ENCODE measurements around the gene SLC37A1.

Gene SLC37A1

DNA sequence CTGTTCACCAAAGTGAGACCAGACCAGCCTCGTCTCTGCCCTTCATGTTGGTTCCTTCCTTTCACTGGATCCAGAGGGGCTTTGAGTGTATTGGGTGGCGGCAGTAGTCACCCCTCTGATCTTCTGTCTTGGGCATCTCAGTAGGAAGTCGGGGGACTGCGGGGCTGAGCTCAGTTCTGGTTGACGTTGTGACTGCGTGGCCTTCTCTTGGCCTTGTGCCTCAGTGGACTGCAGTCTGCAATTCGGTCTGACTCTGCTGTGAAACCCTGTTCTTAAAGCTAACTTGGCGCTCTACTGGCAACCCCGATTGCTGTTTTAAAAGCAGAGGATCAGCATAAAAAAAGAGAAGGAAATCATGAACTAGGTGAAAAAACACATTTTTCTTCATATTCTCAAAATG lies 56.7 kb downstream of the SLC37A1 start:
- H3K27ac ChIP-seq (ENCODE audit: insufficient read depth, low read length, poor library complexity, severe bottlenecking): no peak overlapping the region
- no peaks in the 10 kb centered on the region for H3K27me3 ChIP-seq (replicated peaks; ENCODE audit: control insufficient read depth, insufficient read depth, low read length, poor library complexity, severe bottlenecking)
- DNase-seq: no peak

DNA sequence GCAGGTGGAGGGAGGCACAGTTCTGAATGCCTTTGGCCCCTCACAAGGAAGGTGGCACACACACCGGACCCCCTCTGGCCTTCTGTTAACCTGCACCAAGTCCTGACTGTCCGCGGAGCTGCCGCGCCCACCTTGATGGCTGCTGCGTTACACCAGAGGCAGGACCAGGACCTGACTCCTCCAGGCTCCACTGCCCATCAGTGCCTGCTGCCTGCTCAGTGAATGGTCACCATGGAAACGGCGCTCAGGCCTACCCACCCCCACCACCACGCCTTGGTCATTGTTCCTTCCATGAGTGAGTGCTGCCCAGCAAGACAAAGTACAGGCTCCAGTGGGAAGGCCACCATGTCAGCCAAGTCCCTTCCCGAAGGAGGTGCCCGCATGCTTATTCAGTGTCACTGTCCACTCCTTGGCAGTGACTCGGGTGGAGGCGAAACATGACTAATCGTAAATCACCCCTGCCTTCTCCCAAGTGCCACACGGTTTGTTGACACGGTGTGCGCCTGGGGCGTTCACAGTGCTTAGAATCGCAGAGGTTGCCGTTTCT lies 57.3 kb downstream of the SLC37A1 start:
- Histone ChIP-seq H3K9me3 (ENCODE audit: control insufficient read depth, low read length) (no peaks in the 10 kb centered on the region), H3K4me1 (ENCODE audit: control insufficient read depth, insufficient read depth, low read length, poor library complexity, severe bottlenecking) (no peaks in the 10 kb centered on the region), H3K27ac (ENCODE audit: insufficient read depth, low read length, poor library complexity, severe bottlenecking) (no peak overlapping the region), H3K4me3 (ENCODE audit: insufficient read depth, low read depth, low read length, poor library complexity, severe bottlenecking) (no peak overlapping the region), H3K27me3 (replicated peaks; ENCODE audit: control insufficient read depth, insufficient read depth, low read length, poor library complexity, severe bottlenecking) (no peaks in the 10 kb centered on the region), H3K36me3 (ENCODE audit: control insufficient read depth, insufficient read depth, low read length) (peaks cover 40% of the 10 kb centered on the region)
- DNase-seq: no peak

More for the DNA sequence above, 56.7 kb downstream of the SLC37A1 start:
- Histone ChIP-seq H3K9me3 (ENCODE audit: control insufficient read depth, low read length) (no peaks in the 10 kb centered on the region), H3K4me3 (ENCODE audit: insufficient read depth, low read depth, low read length, poor library complexity, severe bottlenecking) (no peak overlapping the region), H3K36me3 (ENCODE audit: control insufficient read depth, insufficient read depth, low read length) (peaks cover 35% of the 10 kb centered on the region), H3K4me1 (ENCODE audit: control insufficient read depth, insufficient read depth, low read length, poor library complexity, severe bottlenecking) (no peaks in the 10 kb centered on the region)

DNA sequence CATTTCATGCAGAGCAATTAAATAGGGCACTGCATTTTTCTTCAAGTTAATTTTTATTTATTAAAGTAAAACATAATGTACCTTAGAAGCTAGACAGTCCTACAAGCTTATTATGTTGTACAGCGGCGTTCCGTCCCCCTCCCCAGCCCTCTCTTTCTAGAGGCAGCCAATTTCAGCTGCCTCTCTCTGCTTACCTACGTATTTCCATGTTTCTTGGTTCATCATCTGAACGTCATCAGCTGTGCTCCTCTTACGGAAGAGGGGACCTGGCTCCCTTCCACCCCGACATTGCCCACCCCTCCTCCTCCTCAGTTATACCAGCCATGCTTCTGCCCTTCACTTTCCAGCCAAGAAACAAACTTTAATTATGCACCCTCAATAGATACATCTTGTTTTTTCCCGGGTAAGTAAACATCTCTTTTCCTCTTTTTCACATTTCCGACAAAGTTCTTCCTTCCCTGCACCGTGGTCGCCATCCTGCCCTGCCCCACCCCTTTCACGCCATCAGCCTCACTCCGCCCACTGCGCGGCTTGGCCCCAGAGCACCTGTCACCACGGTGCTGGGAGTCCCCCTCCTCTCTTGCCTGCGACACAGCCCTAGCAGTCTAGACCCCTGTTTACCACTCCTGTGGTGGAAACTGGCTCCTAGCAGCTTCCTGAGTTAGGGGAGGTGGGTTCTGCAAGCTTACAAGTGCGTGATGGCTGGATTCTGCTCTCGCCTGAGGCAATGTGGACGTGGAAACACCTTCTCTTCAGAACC lies 57.9 kb downstream of the SLC37A1 start:
- H3K4me3 ChIP-seq (ENCODE audit: insufficient read depth, low read depth, low read length, poor library complexity, severe bottlenecking): no peak overlapping the region
- no peaks in the 10 kb centered on the region for H3K27me3 ChIP-seq (replicated peaks; ENCODE audit: control insufficient read depth, insufficient read depth, low read length, poor library complexity, severe bottlenecking)
- H3K36me3 ChIP-seq (ENCODE audit: control insufficient read depth, insufficient read depth, low read length): peaks cover 38% of the 10 kb centered on the region
- no peaks in the 10 kb centered on the region for H3K4me1 ChIP-seq (ENCODE audit: control insufficient read depth, insufficient read depth, low read length, poor library complexity, severe bottlenecking)
- no peak for DNase-seq
- no peaks in the 10 kb centered on the region for H3K9me3 ChIP-seq (ENCODE audit: control insufficient read depth, low read length)
- no peak overlapping the region for H3K27ac ChIP-seq (ENCODE audit: insufficient read depth, low read length, poor library complexity, severe bottlenecking)

DNA sequence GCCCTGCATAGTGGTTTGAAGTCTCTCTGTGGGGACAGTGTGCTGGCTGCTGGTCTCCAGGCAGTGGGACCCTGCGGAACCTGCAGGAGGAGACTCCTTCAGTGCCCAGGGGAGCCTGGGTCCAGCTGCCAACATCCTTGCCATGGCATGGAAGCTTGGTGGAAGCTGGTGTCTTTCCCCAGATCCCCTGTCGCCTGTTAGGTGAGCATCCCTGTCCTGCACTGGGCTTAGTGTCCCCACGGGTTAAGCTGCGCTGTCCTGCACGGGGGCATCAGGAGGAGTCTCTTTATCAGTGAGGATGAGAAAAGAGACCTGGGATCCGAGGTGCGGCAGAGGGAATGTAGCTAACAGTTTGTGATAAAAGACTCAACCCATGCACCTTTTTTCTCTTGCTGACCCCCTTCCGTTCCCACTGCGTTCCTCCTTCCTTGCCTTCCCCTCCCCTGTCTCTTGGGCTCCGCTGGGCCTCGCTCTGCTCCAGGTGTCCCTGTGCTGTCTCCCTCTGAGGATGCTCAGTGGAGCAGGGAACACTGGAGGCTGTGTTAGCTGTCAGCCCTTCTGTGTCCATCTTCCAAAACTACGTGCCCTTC lies 59.3 kb downstream of the SLC37A1 start:
- Histone ChIP-seq H3K27ac (ENCODE audit: insufficient read depth, low read length, poor library complexity, severe bottlenecking) (no peak overlapping the region), H3K27me3 (replicated peaks; ENCODE audit: control insufficient read depth, insufficient read depth, low read length, poor library complexity, severe bottlenecking) (no peaks in the 10 kb centered on the region), H3K4me3 (ENCODE audit: insufficient read depth, low read depth, low read length, poor library complexity, severe bottlenecking) (no peak overlapping the region), H3K36me3 (ENCODE audit: control insufficient read depth, insufficient read depth, low read length) (peaks cover 36% of the 10 kb centered on the region), H3K9me3 (ENCODE audit: control insufficient read depth, low read length) (no peaks in the 10 kb centered on the region), H3K4me1 (ENCODE audit: control insufficient read depth, insufficient read depth, low read length, poor library complexity, severe bottlenecking) (no peaks in the 10 kb centered on the region)
- no peak for DNase-seq

DNA sequence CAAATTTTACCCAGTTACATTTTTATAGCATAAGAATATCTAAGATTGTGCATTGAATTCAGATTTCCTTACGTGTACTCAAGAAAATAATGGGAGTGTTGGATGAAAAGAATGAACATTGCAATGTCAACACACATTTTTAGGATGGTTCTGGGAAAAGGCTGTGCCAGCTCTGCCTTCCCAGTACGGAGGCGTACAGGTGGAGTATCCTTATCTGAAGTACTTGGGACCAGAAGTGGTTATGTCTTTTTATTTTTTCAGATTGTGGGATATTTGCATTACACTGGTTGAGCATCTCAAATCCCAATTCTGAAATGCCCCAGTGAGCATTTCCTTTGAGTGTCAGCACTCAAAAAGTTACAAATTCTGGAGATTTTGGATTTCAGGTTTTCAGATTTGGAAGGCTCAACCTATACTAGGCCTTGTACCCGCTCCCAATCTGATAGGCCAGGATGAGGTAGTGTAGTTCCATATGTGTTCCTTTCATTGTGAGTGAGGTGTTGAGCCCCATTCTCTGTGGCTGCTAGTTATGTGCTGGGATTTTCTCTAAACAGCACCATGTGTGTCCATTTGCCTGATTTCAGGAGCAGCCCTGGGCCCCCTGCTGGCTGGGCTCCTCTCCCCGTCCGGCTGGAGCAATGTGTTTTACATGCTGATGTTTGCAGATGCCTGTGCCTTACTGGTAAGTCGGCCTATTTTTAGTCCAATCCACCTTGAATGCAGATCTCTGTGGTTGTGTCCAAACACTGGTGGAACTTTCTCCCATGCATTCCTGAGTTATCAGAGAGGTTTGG lies 60.8 kb downstream of the SLC37A1 start:
- no peak for DNase-seq
- H3K27ac ChIP-seq (ENCODE audit: insufficient read depth, low read length, poor library complexity, severe bottlenecking): no peak overlapping the region

DNA sequence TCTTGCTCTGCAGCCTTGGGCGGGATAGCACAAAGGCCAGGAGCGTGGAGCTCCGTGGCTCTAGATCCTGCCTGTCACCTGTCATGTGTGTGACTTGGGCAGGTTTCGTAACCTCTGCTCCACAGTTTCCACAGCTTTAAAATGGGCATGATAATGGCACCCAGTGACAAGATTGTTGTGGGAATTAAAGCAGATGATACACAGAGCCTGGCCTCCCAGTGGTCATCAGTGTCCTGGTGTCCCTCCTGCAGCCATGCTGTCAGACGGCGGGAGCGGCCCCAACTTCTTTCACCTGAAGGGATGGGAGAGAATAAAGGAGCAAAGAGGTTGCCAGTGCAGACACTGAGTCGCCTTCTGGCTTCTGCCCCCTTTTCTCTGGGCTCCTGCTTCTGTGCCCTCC lies 61.5 kb downstream of the SLC37A1 start:
- Histone ChIP-seq H3K27ac (ENCODE audit: insufficient read depth, low read length, poor library complexity, severe bottlenecking) (no peak overlapping the region), H3K36me3 (ENCODE audit: control insufficient read depth, insufficient read depth, low read length) (peaks cover 22% of the 10 kb centered on the region)

More for the DNA sequence above, 60.8 kb downstream of the SLC37A1 start:
- H3K9me3 ChIP-seq (ENCODE audit: control insufficient read depth, low read length): no peaks in the 10 kb centered on the region
- no peak overlapping the region for H3K4me3 ChIP-seq (ENCODE audit: insufficient read depth, low read depth, low read length, poor library complexity, severe bottlenecking)
- no peaks in the 10 kb centered on the region for H3K27me3 ChIP-seq (replicated peaks; ENCODE audit: control insufficient read depth, insufficient read depth, low read length, poor library complexity, severe bottlenecking)
- H3K4me1 ChIP-seq (ENCODE audit: control insufficient read depth, insufficient read depth, low read length, poor library complexity, severe bottlenecking): no peaks in the 10 kb centered on the region
- H3K36me3 ChIP-seq (ENCODE audit: control insufficient read depth, insufficient read depth, low read length): peaks cover 22% of the 10 kb centered on the region

DNA sequence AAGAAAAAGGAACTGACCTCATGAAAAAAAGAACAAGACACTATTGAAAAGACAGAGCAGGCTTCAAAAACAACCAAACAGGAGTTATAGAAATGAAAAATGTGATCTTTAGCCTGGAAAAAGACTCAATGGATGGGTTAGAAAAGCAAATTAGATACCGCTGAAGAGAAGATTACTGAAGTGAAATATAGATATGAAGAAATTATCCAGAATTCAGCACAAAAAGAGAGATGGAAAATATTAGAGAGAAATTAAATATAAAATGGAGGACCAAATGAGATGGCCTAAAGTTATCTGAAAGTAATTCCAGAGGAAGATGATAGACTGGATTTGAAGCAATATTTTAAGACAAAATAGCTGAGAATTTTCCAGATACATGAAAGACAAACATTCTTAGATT lies 63.0 kb downstream of the SLC37A1 start:
- Histone ChIP-seq H3K4me3 (ENCODE audit: insufficient read depth, low read depth, low read length, poor library complexity, severe bottlenecking) (no peak overlapping the region), H3K27me3 (replicated peaks; ENCODE audit: control insufficient read depth, insufficient read depth, low read length, poor library complexity, severe bottlenecking) (no peaks in the 10 kb centered on the region), H3K9me3 (ENCODE audit: control insufficient read depth, low read length) (no peaks in the 10 kb centered on the region), H3K36me3 (ENCODE audit: control insufficient read depth, insufficient read depth, low read length) (peaks cover 19% of the 10 kb centered on the region), H3K4me1 (ENCODE audit: control insufficient read depth, insufficient read depth, low read length, poor library complexity, severe bottlenecking) (no peaks in the 10 kb centered on the region), H3K27ac (ENCODE audit: insufficient read depth, low read length, poor library complexity, severe bottlenecking) (no peak overlapping the region)
- no peak for DNase-seq

More for the DNA sequence above, 61.5 kb downstream of the SLC37A1 start:
- no peaks in the 10 kb centered on the region for H3K27me3 ChIP-seq (replicated peaks; ENCODE audit: control insufficient read depth, insufficient read depth, low read length, poor library complexity, severe bottlenecking)
- H3K4me1 ChIP-seq (ENCODE audit: control insufficient read depth, insufficient read depth, low read length, poor library complexity, severe bottlenecking): no peaks in the 10 kb centered on the region
- DNase-seq: no peak
- H3K4me3 ChIP-seq (ENCODE audit: insufficient read depth, low read depth, low read length, poor library complexity, severe bottlenecking): no peak overlapping the region
- H3K9me3 ChIP-seq (ENCODE audit: control insufficient read depth, low read length): no peaks in the 10 kb centered on the region

DNA sequence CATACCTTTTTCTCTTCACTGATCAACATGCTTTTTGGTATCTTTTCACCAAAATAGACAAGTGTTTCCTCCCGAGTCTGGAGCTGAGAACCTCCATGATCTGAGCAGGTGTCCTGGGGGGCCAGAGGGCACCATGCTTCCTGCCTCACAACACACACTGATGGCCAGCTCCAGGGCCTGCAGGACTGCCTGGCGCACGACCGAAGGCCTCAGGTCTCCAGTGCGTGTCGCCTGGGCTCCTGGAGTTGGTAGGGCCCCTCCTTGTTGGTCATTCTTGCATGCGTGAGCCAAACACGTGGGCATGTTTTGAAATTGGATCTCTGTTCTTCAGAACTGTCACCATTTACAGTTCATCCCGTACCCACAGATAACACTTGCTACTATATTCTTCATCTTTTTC lies 64.4 kb downstream of the SLC37A1 start:
- Histone ChIP-seq H3K9me3 (ENCODE audit: control insufficient read depth, low read length) (no peaks in the 10 kb centered on the region), H3K27ac (ENCODE audit: insufficient read depth, low read length, poor library complexity, severe bottlenecking) (no peak overlapping the region), H3K27me3 (replicated peaks; ENCODE audit: control insufficient read depth, insufficient read depth, low read length, poor library complexity, severe bottlenecking) (no peaks in the 10 kb centered on the region), H3K4me1 (ENCODE audit: control insufficient read depth, insufficient read depth, low read length, poor library complexity, severe bottlenecking) (no peaks in the 10 kb centered on the region), H3K4me3 (ENCODE audit: insufficient read depth, low read depth, low read length, poor library complexity, severe bottlenecking) (no peak overlapping the region), H3K36me3 (ENCODE audit: control insufficient read depth, insufficient read depth, low read length) (peaks cover 16% of the 10 kb centered on the region)
- DNase-seq: no peak

DNA sequence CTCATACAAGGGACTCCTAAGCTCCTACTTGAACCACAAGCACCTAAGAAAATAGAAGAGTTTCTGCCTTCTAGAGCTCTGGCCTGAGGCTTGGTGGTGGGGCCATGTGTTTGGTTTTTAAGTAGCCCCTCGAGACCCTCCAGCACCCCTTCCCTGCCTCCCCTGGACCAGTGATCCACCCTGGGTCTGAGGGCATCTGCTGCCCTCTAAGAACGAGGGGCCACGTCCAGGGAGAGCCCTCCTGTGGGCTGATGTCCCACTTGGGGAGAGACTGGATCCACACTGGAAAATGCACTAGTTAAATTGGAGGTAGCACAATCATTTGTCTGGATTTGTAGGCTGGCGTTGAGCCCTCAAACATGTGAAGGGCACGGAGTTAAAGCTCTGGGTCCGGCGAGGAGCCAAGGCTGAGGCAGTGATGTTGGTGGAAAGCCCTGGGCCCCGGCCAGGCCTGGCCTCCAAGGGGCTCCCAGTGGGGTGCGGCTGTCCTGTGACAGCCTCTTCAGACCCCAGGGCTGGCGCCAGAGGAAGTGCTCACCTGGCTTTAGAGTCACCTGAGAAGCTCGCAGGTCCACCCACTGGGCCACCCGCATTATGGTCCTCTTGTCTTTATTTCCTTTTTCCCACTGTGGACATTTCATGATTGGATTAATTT lies 65.2 kb downstream of the SLC37A1 start:
- H3K9me3 ChIP-seq (ENCODE audit: control insufficient read depth, low read length): no peaks in the 10 kb centered on the region
- DNase-seq: no peak

More for the DNA sequence above, 65.2 kb downstream of the SLC37A1 start:
- H3K27me3 ChIP-seq (replicated peaks; ENCODE audit: control insufficient read depth, insufficient read depth, low read length, poor library complexity, severe bottlenecking): no peaks in the 10 kb centered on the region
- no peak overlapping the region for H3K27ac ChIP-seq (ENCODE audit: insufficient read depth, low read length, poor library complexity, severe bottlenecking)
- no peaks in the 10 kb centered on the region for H3K4me1 ChIP-seq (ENCODE audit: control insufficient read depth, insufficient read depth, low read length, poor library complexity, severe bottlenecking)
- peaks cover 10% of the 10 kb centered on the region for H3K36me3 ChIP-seq (ENCODE audit: control insufficient read depth, insufficient read depth, low read length)
- no peak overlapping the region for H3K4me3 ChIP-seq (ENCODE audit: insufficient read depth, low read depth, low read length, poor library complexity, severe bottlenecking)
